Naive thymus-derived CD4-positive, alpha-beta T cell (primary cell): Measurements from ENCODE around the gene THSD4. TPM values are rescaled to one million over a fixed set of nuclear protein-coding genes. Genes with fewer than 3 reads are reported as not detected.

ENCODE experiments used
- ATAC-seq: fragments of 150-1000 bp; cut with Tn5 transposase; 2 replicates; pipeline ENCODE4 v1.10.0; 2021; ENCODE audit warnings: mild to moderate bottlenecking, moderate library complexity
- CTCF ChIA-PET: fragments of 350-600 bp; sonication (Branson Sonifier 250); formaldehyde crosslinking; loops from one replicate; lab custom pipeline; 2021; ENCODE audit warnings: antibody characterized with exemption; lab: Charles Lee
- POLR2A ChIA-PET: fragments of 350-600 bp; sonication (Branson Sonifier 250); formaldehyde crosslinking; loops from one replicate; lab custom pipeline; 2021; ENCODE audit warnings: antibody characterized with exemption, inconsistent platforms; lab: Charles Lee
- DNase-seq, 9 donors: peaks; one replicate each; pipeline versions ENCODE4 v3.0.0 to v3.0.0-alpha.2; 2020 to 2022; ENCODE audit warnings: mixed read lengths in 1 of 9
- H3K27ac ChIP-seq: one replicate; pipeline ENCODE4 v1.7.0; 2013; ENCODE audit warnings: mild to moderate bottlenecking, low read depth, low read length, moderate library complexity
- H3K27me3 ChIP-seq, 2 donors: one replicate each; pipeline ENCODE4 v1.7.0; 2013; ENCODE audit warnings: low read length in 2 of 2, mild to moderate bottlenecking in 2 of 2, moderate library complexity in 2 of 2; ENCODE audit not compliant: control insufficient read depth in 2 of 2, insufficient read depth in 2 of 2
- H3K36me3 ChIP-seq, 3 experiments: 1 replicate in 2 of 3; 2 replicates in 1 of 3; pipeline ENCODE4 v1.7.0; 2013; ENCODE audit warnings: low read length in 3 of 3, mild to moderate bottlenecking in 3 of 3, moderate library complexity in 1 of 3; ENCODE audit not compliant: insufficient read depth in 3 of 3, control insufficient read depth in 2 of 3
- H3K4me1 ChIP-seq, 2 donors: one replicate each; pipeline ENCODE4 v1.7.0; 2013; ENCODE audit warnings: low read length in 2 of 2, mild to moderate bottlenecking in 2 of 2, moderate library complexity in 1 of 2; ENCODE audit not compliant: control insufficient read depth in 2 of 2, insufficient read depth in 2 of 2
- H3K4me3 ChIP-seq: 2 replicates; pipeline ENCODE4 v1.7.0; 2013; ENCODE audit warnings: mild to moderate bottlenecking, low read length
- H3K9me3 ChIP-seq, 3 experiments: 1 replicate in 2 of 3; 2 replicates in 1 of 3; pipeline ENCODE4 v1.7.0; 2013; ENCODE audit warnings: low read length in 3 of 3; ENCODE audit not compliant: control insufficient read depth in 2 of 3
- H3K27ac Mint-ChIP-seq, 9 donors: one replicate each; pipeline ENCODE4 v1.8.0; 2020 to 2022; ENCODE audit warnings: mixed read lengths in 9 of 9, mild to moderate bottlenecking in 8 of 9, moderate library complexity in 5 of 9, inconsistent platforms in 2 of 9
- H3K27me3 Mint-ChIP-seq, 5 donors: one replicate each; pipeline ENCODE4 v1.8.0; 2021 to 2022; ENCODE audit warnings: mixed read lengths in 5 of 5, mild to moderate bottlenecking in 1 of 5
- H3K36me3 Mint-ChIP-seq, 5 donors: one replicate each; pipeline ENCODE4 v1.8.0; 2020 to 2022; ENCODE audit warnings: mixed read lengths in 5 of 5, mild to moderate bottlenecking in 3 of 5, inconsistent platforms in 1 of 5
- H3K4me1 Mint-ChIP-seq, 7 donors: one replicate each; pipeline ENCODE4 v1.8.0; 2020 to 2022; ENCODE audit warnings: mixed read lengths in 7 of 7, mild to moderate bottlenecking in 3 of 7, inconsistent platforms in 1 of 7
- H3K4me3 Mint-ChIP-seq, 10 donors: one replicate each; pipeline ENCODE4 v1.8.0; 2020 to 2022; ENCODE audit warnings: mild to moderate bottlenecking in 10 of 10, mixed read lengths in 10 of 10, moderate library complexity in 6 of 10, inconsistent platforms in 2 of 10
- H3K9me3 Mint-ChIP-seq, 11 donors: one replicate each; pipeline ENCODE4 v1.8.0; 2020 to 2022; ENCODE audit warnings: mixed read lengths in 11 of 11, mild to moderate bottlenecking in 4 of 11, inconsistent platforms in 1 of 11, moderate library complexity in 1 of 11
- intact Hi-C, 2 donors: fragments of 100-400 bp; cut with micrococcal nuclease; formaldehyde crosslinking; loops; one replicate each; pipeline ENCODE4 v1.15.1; 2023
- polyA plus RNA-seq, 2 donors: library from polyadenylated mRNA; unstranded; fragments of 300-500 nt; fragmentation: Illumina TruSeq; gene quantifications; one replicate each; pipeline ENCODE4 v1.2.3, GENCODE V29; 2021
- total RNA-seq, 6 experiments: library from RNA in 5 of 6; stranded (reverse) in 5 of 6; gene quantifications; 1 replicate in 5 of 6; 2 replicates in 1 of 6; pipeline ENCODE4 v1.2.3 and lab custom pipeline; 2021 to 2026

Gene THSD4
- total and polyA plus RNA-seq, 7 experiments from 2014 or later = not detected

GRCh38 chr15:71187526-71187925 is 72.3 kb downstream of the THSD4 start:
- Mint-ChIP-seq H3K36me3 (no peaks in the 10 kb centered on the region), H3K27me3 (peaks cover 0 to 15% (median 9%) of the 10 kb centered on the region in 5 donors)

GRCh38 chr15:71189718-71190117 is 74.4 kb downstream of the THSD4 start:
- Histone ChIP-seq H3K9me3 (no peaks in the 10 kb centered on the region), H3K4me1 (no peaks in the 10 kb centered on the region), H3K36me3 (no peaks in the 10 kb centered on the region), H3K27me3 (no peaks in the 10 kb centered on the region), H3K27ac (no peak overlapping the region), H3K4me3 (no peak overlapping the region)
- H3K4me3 Mint-ChIP-seq = no peak overlapping the region
- H3K4me1 Mint-ChIP-seq = peaks cover 0 to 2% (median 0%) of the 10 kb centered on the region in 7 donors
- ATAC-seq (no peak), DNase-seq (no peak)
- H3K27ac Mint-ChIP-seq = no peak overlapping the region
- CTCF ChIA-PET = no interaction called here
- peaks cover 0 to 19% (median 9%) of the 10 kb centered on the region in 5 donors for H3K27me3 Mint-ChIP-seq
- POLR2A ChIA-PET = no interaction called here
- peaks cover 0 to 3% (median 0%) of the 10 kb centered on the region in 11 donors for H3K9me3 Mint-ChIP-seq
- intact Hi-C loops = no loop called here
- no peaks in the 10 kb centered on the region for H3K36me3 Mint-ChIP-seq

More at GRCh38 chr15:71187526-71187925, 72.3 kb downstream of the THSD4 start:
- no peak for DNase-seq
- no peak for ATAC-seq
- POLR2A ChIA-PET = no interaction called here
- H3K9me3 Mint-ChIP-seq = no peaks in the 10 kb centered on the region
- intact Hi-C loops = no loop called here
- no peaks in the 10 kb centered on the region for H3K27me3 ChIP-seq
- H3K4me1 Mint-ChIP-seq = peaks cover 0 to 4% (median 0%) of the 10 kb centered on the region in 7 donors
- no peak overlapping the region for H3K4me3 Mint-ChIP-seq
- CTCF ChIA-PET = no interaction called here
- no peaks in the 10 kb centered on the region for H3K4me1 ChIP-seq
- no peaks in the 10 kb centered on the region for H3K9me3 ChIP-seq
- H3K4me3 ChIP-seq = no peak overlapping the region
- H3K36me3 ChIP-seq = no peaks in the 10 kb centered on the region
- no peak overlapping the region for H3K27ac Mint-ChIP-seq
- H3K27ac ChIP-seq = no peak overlapping the region

GRCh38 chr15:71191296-71191695 is 76.0 kb downstream of the THSD4 start:
- Mint-ChIP-seq H3K36me3 (no peaks in the 10 kb centered on the region), H3K27ac (no peak overlapping the region), H3K27me3 (peaks cover 0 to 12% (median 5%) of the 10 kb centered on the region in 5 donors), H3K4me3 (no peak overlapping the region), H3K9me3 (peaks cover 0 to 3% (median 0%) of the 10 kb centered on the region in 11 donors), H3K4me1 (no peaks in the 10 kb centered on the region)
- intact Hi-C loops = no loop called here
- POLR2A ChIA-PET = no interaction called here
- Histone ChIP-seq H3K27me3 (no peaks in the 10 kb centered on the region), H3K36me3 (no peaks in the 10 kb centered on the region), H3K4me1 (no peaks in the 10 kb centered on the region), H3K4me3 (no peak overlapping the region), H3K9me3 (no peaks in the 10 kb centered on the region), H3K27ac (no peak overlapping the region)
- no peak for DNase-seq
- CTCF ChIA-PET = no interaction called here
- no peak for ATAC-seq

GRCh38 chr15:71192816-71193215 is 77.5 kb downstream of the THSD4 start:
- H3K27me3 ChIP-seq = no peaks in the 10 kb centered on the region
- no peaks in the 10 kb centered on the region for H3K4me1 ChIP-seq
- H3K27ac ChIP-seq = no peak overlapping the region
- Mint-ChIP-seq H3K4me1 (no peaks in the 10 kb centered on the region), H3K27me3 (peaks cover 0 to 12% (median 5%) of the 10 kb centered on the region in 5 donors), H3K27ac (no peak overlapping the region), H3K36me3 (no peaks in the 10 kb centered on the region), H3K9me3 (peaks cover 0 to 4% (median 0%) of the 10 kb centered on the region in 11 donors), H3K4me3 (no peak overlapping the region)
- DNase-seq = no peak
- H3K9me3 ChIP-seq = no peaks in the 10 kb centered on the region
- no peak for ATAC-seq
- no peaks in the 10 kb centered on the region for H3K36me3 ChIP-seq
- ChIA-PET CTCF (no interaction called here), POLR2A (no interaction called here)
- intact Hi-C loops = no loop called here
- no peak overlapping the region for H3K4me3 ChIP-seq

- Histone ChIP-seq H3K27ac (no peak overlapping the region), H3K36me3 (no peaks in the 10 kb centered on the region), H3K4me1 (no peaks in the 10 kb centered on the region), H3K27me3 (no peaks in the 10 kb centered on the region), H3K9me3 (no peaks in the 10 kb centered on the region), H3K4me3 (no peak overlapping the region)
- H3K36me3 Mint-ChIP-seq = no peaks in the 10 kb centered on the region
- no peak overlapping the region for H3K4me3 Mint-ChIP-seq
- peaks cover 0 to 4% (median 0%) of the 10 kb centered on the region in 11 donors for H3K9me3 Mint-ChIP-seq
- CTCF ChIA-PET = no interaction called here
- intact Hi-C loops = no loop called here
- DNase-seq (no peak), ATAC-seq (no peak)
- POLR2A ChIA-PET = no interaction called here
- H3K4me1 Mint-ChIP-seq = no peaks in the 10 kb centered on the region
- peaks cover 0 to 12% (median 5%) of the 10 kb centered on the region in 5 donors for H3K27me3 Mint-ChIP-seq
- H3K27ac Mint-ChIP-seq = no peak overlapping the region
Observed at GRCh38 chr15:71194286-71194685, 79.0 kb downstream of the THSD4 start.

- intact Hi-C loops = no loop called here
- Histone ChIP-seq H3K27ac (no peak overlapping the region), H3K4me3 (no peak overlapping the region), H3K9me3 (no peaks in the 10 kb centered on the region), H3K36me3 (no peaks in the 10 kb centered on the region), H3K4me1 (no peaks in the 10 kb centered on the region), H3K27me3 (no peaks in the 10 kb centered on the region)
- ChIA-PET CTCF (no interaction called here), POLR2A (no interaction called here)
- Mint-ChIP-seq H3K36me3 (no peaks in the 10 kb centered on the region), H3K27me3 (peaks cover 0 to 12% (median 5%) of the 10 kb centered on the region in 5 donors), H3K4me1 (no peaks in the 10 kb centered on the region), H3K27ac (no peak overlapping the region), H3K4me3 (no peak overlapping the region), H3K9me3 (peaks cover 0 to 4% (median 0%) of the 10 kb centered on the region in 11 donors)
- no peak for DNase-seq
- ATAC-seq = no peak
Observed at GRCh38 chr15:71195242-71195641, 80.0 kb downstream of the THSD4 start.

- H3K4me3 Mint-ChIP-seq = no peak overlapping the region
- ATAC-seq (no peak), DNase-seq (no peak)
- Histone ChIP-seq H3K4me3 (no peak overlapping the region), H3K27me3 (no peaks in the 10 kb centered on the region), H3K27ac (no peak overlapping the region), H3K4me1 (no peaks in the 10 kb centered on the region), H3K9me3 (no peaks in the 10 kb centered on the region), H3K36me3 (no peaks in the 10 kb centered on the region)
- no peaks in the 10 kb centered on the region for H3K4me1 Mint-ChIP-seq
- intact Hi-C loops = no loop called here
- H3K9me3 Mint-ChIP-seq = peaks cover 0 to 4% (median 0%) of the 10 kb centered on the region in 11 donors
- H3K27ac Mint-ChIP-seq = no peak overlapping the region
- H3K36me3 Mint-ChIP-seq = no peaks in the 10 kb centered on the region
- peaks cover 0 to 8% (median 4%) of the 10 kb centered on the region in 5 donors for H3K27me3 Mint-ChIP-seq
- POLR2A ChIA-PET = no interaction called here
- CTCF ChIA-PET = no interaction called here
Observed at GRCh38 chr15:71197620-71198019, 82.3 kb downstream of the THSD4 start.
